Measurements from ENCODE around the gene SLC46A2.

- TF ChIP-seq POLR2A (IDR thresholded peaks at IDR 0.05) (no peak), CTCF (IDR thresholded peaks at IDR 0.05) (no peak), EP300 (IDR thresholded peaks at IDR 0.05; ENCODE audit: low read depth) (no peak)
These were observed 58.7 kb downstream of the SLC46A2 start for GRCh38 chr9:112831969-112832368.

All from transverse colon (tissue), 3 donors.